GM18861 (cell line): ENCODE data around the gene TPRX2.
"Not testable (repeated sequence)": the region's sequence is repeated elsewhere in the genome, so short reads cannot be mapped to it uniquely, and the experiment has no call there.

ENCODE experiments used
- ATAC-seq: cut with Tn5 transposase; IDR thresholded peaks from one replicate; pipeline ENCODE4 v1.9.1; 2021; ENCODE audit not compliant: unreplicated experiment

TPRX2 gene, protein sequence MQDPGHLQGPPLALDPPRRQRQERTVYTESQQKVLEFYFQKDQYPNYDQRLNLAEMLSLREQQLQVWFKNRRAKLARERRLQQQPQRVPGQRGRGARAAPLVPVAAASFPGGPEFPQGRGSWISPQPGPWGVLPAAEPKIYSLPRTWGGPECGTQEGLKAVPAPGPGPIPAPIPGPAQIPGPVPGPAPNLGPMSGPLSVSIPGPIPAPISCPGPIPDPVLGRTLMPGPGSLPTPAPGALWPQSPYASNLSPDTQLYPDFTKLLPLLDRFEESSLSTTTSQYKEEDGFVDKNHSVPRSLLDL

DNA sequence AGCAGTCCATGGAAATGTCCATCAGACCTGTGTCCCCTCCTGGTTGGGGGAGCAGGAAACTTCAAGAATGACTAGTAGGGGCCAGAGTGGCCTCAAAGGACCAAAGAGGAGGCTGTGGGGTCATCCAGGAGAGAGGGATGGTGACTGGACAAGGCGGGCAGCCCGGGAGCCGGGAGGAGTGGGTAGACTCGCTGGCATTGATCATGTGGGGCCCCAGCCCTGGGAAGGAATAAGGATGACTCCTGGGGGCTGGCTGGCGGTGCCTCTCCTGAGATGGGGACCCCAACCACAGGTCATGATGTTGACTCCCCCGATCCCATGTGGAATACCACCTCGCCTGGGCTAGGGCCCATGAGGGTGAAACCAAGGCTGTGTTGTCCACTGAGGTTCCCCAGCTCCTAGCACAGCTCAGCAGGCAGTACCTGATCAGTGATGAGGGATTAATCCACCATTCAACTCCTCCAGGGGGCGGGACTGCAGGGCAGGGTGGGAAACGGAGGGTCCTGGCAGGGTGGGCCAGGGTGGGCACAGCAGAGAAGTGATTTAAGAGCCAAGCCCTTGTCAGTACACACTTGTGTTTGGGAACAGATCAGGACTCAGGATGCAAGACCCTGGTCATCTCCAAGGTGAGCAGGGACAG, at the start of gene TPRX2:
TPRX2 (plus strand) TSS at position 590 of the 640 bp plus-strand sequence; CDS start at position 602, 12 bp downstream.
- ATAC-seq, result not testable (repeated sequence)

DNA sequence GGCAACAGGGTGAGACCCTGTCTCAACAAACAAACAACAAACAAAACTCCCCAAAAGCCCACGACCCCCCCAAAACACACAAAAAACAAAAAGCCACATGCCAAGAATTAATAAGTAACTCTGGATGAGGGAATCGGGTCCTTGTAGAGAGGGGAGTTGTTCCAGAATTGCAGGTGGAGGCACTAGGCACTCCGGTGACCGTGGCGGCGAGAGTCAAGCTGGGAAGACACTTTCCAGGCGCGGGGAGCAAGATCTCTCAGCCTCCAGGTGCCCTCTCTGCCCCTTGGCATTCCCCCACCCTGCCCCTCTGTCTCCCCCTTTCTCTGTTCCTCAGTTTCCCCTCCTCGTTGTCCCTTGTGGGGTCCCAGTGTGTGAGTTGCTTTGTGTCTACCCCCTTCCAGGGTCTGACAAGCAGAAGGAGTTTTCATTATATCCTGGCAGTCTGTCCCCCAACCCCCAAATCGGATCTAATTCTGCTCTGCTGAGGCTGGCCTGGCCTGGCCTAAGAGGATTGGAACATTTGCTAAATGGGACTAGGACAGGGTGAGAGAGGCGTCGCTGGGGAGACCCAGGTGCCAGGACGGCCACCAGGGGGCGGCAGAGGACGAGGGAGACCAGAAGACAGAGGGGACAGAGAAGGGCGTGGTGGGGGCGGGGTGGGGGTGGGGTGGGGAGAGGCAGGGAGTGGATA, 45.6 kb upstream of the TPRX2 start:
- no peak for ATAC-seq

DNA sequence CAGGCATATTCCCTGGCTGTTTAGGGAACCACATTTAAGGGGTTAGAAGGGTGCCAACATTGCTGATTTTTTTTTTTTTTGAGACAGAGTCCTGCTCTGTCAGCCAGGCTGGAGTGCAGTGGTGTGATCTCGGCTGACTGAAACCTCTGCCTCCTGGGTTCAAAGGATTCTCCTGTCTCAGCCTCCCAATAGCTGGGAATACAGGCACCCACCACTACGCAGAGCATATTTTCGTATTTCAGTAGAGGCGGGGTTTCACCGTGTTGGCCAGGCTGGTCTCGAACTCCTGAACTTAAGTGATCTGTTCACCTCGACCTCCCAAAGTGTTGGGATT, 45.1 kb upstream of the TPRX2 start:
- no peak for ATAC-seq

DNA sequence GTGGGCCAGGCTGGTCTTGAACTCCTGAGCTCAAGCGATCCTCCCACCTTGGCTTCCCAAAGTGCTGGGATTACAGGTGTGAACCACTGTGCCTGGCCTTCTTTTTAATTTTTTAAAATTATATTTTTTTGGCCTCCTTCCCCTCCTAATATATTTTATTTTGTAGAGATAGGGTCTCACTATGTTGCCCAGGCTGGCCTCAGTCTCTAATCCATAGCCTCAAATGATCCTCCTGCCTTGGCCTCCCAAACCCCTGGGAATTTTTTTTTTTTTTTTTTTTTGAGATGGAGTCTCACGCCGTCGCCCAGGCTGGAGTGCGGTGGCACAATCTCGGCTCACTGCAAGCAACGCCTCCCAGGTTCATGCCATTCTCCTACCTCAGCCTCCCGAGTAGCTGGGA, 42.8 kb upstream of the TPRX2 start:
- ATAC-seq, result not testable (repeated sequence)

DNA sequence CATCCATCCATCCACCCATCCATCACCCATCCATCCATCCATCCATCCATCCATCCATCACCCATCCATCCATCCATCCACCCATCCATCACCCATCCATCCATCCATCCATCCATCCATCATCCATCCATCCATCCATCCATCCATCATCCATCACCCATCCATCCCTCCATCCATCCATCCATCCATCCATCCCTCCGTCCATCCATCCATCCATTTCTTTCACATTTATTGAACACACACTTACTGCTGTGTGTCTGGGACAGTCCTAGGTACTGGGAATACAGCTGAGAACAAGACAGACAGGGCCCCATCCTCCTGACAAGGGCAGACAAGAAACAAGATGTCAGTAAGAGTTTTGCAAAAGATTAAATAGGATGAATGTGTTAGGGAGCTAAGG, 40.8 kb upstream of the TPRX2 start:
- ATAC-seq, result not testable (repeated sequence)

DNA sequence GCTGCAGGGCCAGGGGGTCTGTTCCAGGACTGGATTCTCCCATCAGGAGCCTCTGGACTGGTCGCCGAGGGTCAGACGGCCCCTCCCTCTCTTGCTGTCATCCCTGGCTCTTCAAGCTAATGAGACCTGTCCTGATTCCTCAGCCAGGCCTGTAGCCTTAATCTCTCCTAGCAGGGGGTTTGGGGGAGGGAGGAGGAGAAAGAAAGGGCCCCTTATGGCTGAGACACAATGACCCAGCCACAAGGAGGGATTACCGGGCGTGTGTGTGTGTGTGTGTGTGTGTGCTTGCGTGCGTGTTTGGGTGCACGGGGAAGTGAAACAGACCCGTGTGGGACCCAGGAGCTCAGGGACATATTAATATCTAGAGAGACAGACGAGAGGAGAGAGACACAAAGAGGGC, 39.2 kb upstream of the TPRX2 start:
- no peak for ATAC-seq

DNA sequence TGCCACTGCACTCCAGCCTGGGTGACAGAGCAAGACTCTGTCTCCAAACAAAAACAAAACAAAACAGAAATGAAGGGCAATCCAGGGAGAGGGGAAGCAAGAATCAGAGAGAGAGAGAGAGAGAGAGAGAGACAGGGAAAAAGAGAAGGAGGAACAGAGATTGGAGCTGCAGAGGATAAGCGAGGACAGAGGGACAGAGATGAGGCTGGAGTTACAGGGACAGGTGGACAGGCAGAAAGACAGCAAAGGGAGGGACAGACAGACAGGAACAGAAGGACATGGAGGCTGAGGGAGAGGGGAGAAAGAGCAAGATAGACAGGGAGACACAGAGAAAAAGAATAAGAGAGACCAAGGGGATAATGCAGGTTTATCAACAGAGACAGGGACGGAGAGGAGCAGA, 38.6 kb upstream of the TPRX2 start:
- no peak for ATAC-seq

DNA sequence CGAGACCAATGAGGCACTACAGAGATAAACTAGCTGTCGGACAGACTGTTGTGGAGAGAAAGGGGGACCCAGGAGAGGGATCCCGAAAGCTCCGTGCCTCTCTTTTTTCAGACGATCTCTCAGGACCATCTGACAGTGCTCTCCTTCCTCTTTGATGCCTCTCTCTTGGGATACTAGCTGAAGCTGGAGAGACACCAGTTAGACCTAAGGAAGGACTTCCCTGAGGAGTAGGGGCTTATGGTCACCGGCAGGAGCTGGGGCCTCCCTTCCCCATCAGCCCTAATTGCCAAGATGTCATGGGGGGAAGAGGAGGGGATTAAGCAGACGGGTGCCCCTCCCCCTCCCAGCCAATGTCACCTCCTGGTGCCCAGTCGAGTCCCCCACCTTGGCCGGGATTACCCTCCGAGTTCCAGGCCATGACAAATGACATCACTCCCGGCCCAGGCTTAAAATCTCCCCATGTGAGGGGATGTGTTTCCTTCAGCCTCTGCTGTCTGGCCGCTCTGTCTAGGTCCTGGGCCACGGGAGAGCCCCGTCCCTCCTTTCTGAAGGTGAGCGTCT, 37.5 kb upstream of the TPRX2 start, which contains the start of gene CRX:
CRX (plus strand) TSS at position 478 of the 561 bp plus-strand sequence. CDS start 12,507 bp downstream, outside the sequence.
- ATAC-seq, result no peak

DNA sequence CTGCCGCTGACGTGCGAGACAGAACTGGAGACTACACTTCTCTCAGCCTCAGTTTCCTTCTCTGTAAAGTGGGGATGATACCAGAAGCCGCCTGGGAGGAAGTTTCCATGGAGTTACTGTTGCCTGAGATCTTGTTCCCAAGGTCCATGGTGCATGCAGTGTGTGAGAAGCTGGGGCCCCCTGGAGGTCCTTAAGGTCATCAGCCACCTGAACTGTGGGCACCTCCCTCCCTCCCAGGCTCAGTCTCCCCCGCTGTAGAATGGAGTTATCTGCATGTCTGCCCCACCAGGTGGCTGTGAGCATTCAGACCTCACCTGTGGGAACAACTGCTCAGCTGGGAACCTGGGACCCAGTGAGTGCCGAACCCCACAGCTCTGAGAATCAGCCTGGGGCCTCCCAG, 34.6 kb upstream of the TPRX2 start:
- no peak for ATAC-seq

DNA sequence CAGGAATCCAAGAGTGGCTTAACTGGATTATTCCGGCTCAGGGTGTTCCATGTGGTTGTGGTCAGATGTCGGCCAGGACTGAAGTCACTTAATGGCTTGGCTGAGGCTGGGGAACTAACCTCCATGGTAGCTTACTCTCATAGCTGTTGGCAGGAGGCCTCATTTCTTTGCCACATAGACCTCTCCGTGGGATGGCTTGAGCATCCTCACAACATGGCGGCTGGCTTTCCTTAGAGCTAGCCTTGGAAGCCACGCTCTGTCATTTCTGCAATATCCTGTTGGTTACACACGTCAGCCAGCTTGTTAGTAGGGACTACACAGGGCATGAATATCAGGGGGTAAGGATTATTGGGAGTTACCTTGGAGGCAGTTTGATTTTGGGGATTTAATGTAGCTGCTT, 32.2 kb upstream of the TPRX2 start:
- no peak for ATAC-seq

DNA sequence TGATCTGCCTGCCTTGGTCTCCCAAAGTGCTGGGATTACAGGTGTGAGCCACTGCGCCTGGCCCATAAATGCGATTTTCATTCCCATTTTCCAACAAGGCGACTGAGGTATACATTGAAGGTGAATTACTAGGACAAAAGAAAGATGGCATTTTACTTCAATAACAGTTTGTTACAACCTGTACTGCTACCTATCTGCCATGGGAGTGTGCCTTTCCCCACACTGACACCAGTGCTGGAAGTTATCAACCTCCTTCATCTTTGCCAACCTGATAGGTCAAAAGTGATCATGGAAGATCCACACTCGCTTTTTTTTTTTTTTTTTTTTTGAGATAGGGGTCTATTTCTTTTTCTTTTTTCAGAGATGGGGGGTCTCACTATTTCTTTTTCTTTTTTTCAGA, 26.3 kb upstream of the TPRX2 start:
- no peak for ATAC-seq

DNA sequence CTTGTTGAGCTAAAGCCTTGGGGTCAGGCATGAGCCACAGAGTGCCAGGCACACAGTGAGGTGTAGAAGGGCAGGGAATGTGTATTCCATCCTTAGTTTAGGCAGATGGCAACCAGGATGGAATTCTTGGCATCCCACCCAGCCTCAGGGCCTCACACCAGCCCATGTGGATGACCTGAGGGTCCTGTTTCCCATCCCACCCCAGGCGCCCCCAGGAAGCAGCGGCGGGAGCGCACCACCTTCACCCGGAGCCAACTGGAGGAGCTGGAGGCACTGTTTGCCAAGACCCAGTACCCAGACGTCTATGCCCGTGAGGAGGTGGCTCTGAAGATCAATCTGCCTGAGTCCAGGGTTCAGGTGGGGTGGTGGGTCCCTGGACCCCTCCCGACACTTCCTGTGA, 23.0 kb upstream of the TPRX2 start:
- ATAC-seq, result no peak

DNA sequence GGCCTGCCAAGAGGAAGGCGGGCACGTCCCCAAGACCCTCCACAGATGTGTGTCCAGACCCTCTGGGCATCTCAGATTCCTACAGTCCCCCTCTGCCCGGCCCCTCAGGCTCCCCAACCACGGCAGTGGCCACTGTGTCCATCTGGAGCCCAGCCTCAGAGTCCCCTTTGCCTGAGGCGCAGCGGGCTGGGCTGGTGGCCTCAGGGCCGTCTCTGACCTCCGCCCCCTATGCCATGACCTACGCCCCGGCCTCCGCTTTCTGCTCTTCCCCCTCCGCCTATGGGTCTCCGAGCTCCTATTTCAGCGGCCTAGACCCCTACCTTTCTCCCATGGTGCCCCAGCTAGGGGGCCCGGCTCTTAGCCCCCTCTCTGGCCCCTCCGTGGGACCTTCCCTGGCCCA, 19.6 kb upstream of the TPRX2 start:
- ATAC-seq, result no peak

DNA sequence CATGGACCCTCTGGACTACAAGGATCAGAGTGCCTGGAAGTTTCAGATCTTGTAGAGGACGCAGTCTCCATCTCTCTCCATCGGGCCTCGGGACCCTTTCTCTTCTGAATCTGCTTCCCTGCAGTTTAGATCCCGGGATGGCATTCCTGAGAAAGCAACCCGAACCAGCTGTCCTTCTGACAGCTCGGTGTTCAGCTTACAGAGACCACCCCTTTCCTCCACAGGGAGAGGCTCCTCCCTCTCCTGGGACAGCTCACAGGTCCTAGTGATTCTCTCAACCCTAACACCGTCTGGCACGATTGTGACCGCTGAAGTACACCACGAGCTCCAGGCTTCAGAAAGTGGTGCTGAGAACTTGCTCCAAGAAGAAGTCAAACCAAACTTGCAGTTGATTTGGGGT, 19.1 kb upstream of the TPRX2 start:
- no peak for ATAC-seq

DNA sequence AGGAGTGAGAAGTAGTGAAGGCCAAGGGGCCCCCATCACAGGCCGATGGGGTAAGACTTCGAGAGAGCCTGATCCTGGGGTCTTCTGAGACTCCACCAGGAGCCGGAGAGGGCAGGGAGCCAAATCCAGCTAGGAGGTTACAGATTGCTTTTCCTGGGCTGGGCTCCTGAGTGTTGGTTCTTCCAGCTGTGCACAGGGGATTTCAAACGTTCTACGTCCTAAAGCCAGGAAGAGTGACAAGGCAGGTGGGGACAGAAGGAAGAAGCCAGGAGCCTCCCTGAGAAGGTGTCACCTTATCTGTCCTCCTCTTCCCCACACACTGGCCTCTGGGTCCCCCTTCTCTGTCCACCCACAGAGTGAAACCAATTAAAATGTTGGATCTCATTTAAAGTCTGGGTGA, 16.1 kb upstream of the TPRX2 start:
- ATAC-seq, result no peak

DNA sequence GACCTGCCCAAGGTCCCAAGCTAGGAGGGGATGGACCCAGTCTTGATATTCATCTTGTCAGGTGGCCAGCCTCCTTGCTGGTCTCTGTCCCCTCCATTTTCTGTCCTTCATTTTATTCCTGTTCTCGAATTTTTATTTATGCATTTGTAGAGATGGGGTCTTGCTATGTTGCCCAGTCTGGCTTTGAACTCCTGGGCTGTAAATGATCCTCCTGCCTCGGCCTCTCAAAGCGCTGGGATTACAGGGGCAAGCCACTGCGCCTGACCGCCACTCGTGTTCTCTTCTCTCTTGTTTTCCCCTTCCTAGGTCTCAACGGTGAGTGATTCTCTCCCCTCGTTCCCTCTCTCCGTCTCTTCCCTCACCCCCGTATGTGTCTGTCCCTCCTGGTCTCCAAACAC, 10.6 kb upstream of the TPRX2 start:
- ATAC-seq, result no peak

DNA sequence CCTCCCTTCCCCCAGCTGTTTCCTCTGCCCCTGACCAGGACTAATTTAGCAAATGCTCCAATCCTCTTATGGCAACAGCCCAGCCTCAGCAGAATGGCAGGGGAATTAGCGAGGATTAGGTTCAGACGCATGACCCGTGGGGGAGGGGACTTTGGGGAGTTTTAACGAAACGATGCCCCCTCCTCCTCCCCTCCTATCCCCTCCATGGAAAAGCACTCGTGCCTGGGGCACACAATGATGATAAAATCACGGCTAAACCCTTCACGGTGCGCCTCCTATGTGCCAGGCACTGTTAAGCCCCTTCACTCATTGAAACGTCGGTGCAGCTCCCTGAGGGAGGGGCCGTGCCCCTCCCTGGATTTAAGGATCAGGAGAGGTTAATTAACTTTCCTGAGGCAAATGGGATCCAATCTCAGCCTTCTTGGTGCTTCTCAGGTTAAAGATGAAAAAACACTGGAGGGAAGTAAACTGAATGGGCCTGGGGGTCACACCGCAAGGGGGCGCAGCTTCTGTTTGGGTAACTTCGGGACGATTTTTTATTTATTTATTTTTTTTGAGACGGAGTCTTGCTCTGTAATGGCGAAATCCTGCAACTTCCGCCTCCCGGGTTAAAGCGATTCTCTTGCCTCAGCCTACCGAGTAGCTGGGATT, 10.1 kb upstream of the TPRX2 start:
- ATAC-seq, result no peak

DNA sequence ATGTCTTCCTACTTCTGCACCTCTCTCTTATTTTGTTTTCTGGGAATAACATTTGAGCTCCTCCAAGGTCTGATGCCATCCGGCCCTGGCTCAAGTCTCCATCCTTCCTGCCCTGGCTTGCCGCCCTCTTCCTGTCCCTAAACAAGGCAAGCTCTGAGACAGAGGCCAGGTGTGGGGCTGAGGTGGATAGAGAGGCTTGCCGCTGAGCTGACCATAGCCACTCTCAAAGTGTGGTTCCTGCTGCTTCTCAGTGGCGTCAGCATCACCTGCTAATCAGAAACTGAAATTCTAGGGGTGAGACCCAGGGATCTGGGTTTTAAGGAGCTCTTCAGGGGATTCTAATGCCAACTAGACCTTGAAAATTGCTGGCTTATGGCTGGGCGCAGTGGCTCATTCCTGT, 6.0 kb upstream of the TPRX2 start:
- no peak for ATAC-seq

DNA sequence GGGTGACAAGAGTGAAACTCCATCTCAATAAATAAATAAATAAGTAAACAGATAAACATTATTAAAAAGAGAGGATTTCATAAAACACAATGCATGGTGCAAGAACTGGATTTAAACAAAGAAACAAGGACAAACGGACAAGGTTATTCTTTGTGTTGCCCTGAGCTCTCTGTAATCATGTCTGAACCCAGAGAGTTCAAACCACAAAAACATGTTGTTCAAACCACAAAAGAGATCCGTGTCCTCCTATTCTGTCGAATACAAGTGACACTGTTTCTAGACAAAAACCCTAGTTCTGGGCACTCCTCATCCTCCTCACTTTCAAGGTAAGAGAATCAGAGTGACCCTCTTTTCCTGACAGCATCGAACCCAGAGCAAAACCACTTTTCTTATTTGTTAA, 4.6 kb upstream of the TPRX2 start:
- no peak for ATAC-seq

DNA sequence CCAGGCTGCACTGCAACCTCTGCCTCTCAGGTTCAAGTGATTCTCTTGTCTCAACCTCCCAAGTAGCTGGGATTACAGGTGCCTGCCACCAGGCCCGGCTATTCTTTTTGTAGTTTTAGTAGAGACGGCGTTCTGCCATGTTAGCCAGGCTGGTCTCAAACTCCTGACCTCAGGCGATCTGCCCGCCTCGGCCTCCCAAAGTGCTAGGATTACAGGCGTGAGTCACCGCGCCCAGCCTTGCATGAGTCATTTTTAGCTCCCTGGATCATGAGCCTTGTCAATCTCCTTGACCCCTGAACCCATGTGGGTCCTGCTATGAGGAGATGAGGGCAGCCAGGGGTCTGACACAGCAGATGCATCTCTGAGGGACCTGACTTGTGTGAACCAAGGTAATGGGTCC, 804 bp upstream of the TPRX2 start:
- not testable (repeated sequence) for ATAC-seq

DNA sequence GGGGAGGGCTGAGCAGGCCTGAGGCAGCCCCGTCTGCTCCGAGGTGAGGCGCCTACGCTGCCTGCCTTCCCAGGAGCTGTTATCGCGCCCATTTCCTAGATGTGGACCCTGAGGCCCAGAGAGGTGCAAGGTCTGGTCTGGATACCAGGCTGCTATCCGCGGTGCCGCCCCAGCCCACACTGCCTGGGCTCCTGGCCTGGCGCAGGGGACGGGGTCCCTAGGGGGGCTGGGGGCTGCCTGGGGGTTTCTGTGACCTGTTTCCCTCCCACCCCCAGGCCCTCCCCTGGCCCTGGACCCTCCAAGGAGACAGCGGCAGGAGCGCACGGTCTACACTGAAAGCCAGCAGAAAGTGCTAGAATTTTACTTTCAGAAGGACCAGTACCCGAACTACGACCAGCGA, 803 bp downstream of the TPRX2 start:
- ATAC-seq, result not testable (repeated sequence)
